Measurements from ENCODE around the gene SEMA3C. TPM values are rescaled to one million over a fixed set of nuclear protein-coding genes. Genes with fewer than 3 reads are reported as not detected.

The SEMA3C gene
- total RNA-seq, 2 experiments from 2014 or later = not detected

GRCh38 chr7:80731281-80731680 lies 187.6 kb downstream of the SEMA3C start:
- no peaks in the 10 kb centered on the region for H3K4me1 Mint-ChIP-seq
- ChIA-PET POLR2A (no interaction called here), CTCF (interaction anchor here (1.0 kb wide), 1 partner anchor 10 kb away, joined by 3 read pairs; no protein-coding TSS in a partner anchor)
- no peaks in the 10 kb centered on the region for H3K27me3 Mint-ChIP-seq
- ATAC-seq (no peak), DNase-seq (no peak)
- no peaks in the 10 kb centered on the region for H3K9me3 Mint-ChIP-seq (ENCODE audit: low read depth)
- intact Hi-C loops (cut with DNase I, micrococcal nuclease) = no loop called here
- no peaks in the 10 kb centered on the region for H3K36me3 Mint-ChIP-seq (ENCODE audit: low read depth)
- no peak overlapping the region for H3K27ac Mint-ChIP-seq
- no peak overlapping the region for H3K4me3 Mint-ChIP-seq

- no peak for DNase-seq
- H3K4me3 Mint-ChIP-seq = no peak overlapping the region
- H3K36me3 Mint-ChIP-seq (ENCODE audit: low read depth) = no peaks in the 10 kb centered on the region
- H3K4me1 Mint-ChIP-seq = no peaks in the 10 kb centered on the region
- H3K27me3 Mint-ChIP-seq = no peaks in the 10 kb centered on the region
- CTCF ChIA-PET = no interaction called here
- intact Hi-C loops (cut with DNase I, micrococcal nuclease) = no loop called here
- H3K27ac Mint-ChIP-seq = no peak overlapping the region
- no peaks in the 10 kb centered on the region for H3K9me3 Mint-ChIP-seq (ENCODE audit: low read depth)
- POLR2A ChIA-PET = no interaction called here
- no peak for ATAC-seq
Measured at GRCh38 chr7:80729591-80730320, 189.1 kb downstream of the SEMA3C start.

GRCh38 chr7:80726666-80727065 lies 192.2 kb downstream of the SEMA3C start:
- DNase-seq (no peak), ATAC-seq (no peak)
- intact Hi-C loops (cut with DNase I, micrococcal nuclease) = no loop called here
- Mint-ChIP-seq H3K27me3 (no peaks in the 10 kb centered on the region), H3K27ac (no peak overlapping the region), H3K36me3 (ENCODE audit: low read depth) (no peaks in the 10 kb centered on the region), H3K9me3 (ENCODE audit: low read depth) (no peaks in the 10 kb centered on the region), H3K4me1 (no peaks in the 10 kb centered on the region), H3K4me3 (no peak overlapping the region)
- ChIA-PET CTCF (no interaction called here), POLR2A (no interaction called here)

DNA sequence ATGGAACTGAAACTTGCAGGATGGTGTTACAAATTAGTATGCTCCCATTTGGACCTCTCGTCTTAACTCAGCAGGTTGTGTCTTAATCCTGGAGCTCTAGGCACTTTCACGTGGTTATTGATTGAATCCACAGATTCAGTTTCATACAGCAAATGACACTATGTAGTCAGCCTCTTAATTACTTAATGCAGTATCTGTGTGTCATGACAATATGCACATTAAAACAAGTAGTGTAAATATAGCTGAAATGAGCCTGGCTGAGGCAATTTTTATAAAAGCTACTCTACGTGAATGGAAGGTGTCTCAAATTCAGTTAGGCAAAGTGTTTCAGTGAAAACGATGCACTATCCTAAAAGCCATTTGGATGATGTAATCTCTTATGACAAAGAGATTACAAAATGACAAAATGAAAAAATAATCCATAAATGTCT lies 193.7 kb downstream of the SEMA3C start:
- intact Hi-C loops (cut with DNase I, micrococcal nuclease) = no loop called here
- Mint-ChIP-seq H3K4me3 (no peak overlapping the region), H3K9me3 (ENCODE audit: low read depth) (no peaks in the 10 kb centered on the region), H3K27ac (no peak overlapping the region), H3K4me1 (no peaks in the 10 kb centered on the region), H3K27me3 (no peaks in the 10 kb centered on the region), H3K36me3 (ENCODE audit: low read depth) (no peaks in the 10 kb centered on the region)
- CTCF ChIA-PET = no interaction called here
- POLR2A ChIA-PET = no interaction called here
- DNase-seq (no peak), ATAC-seq (no peak)

DNA sequence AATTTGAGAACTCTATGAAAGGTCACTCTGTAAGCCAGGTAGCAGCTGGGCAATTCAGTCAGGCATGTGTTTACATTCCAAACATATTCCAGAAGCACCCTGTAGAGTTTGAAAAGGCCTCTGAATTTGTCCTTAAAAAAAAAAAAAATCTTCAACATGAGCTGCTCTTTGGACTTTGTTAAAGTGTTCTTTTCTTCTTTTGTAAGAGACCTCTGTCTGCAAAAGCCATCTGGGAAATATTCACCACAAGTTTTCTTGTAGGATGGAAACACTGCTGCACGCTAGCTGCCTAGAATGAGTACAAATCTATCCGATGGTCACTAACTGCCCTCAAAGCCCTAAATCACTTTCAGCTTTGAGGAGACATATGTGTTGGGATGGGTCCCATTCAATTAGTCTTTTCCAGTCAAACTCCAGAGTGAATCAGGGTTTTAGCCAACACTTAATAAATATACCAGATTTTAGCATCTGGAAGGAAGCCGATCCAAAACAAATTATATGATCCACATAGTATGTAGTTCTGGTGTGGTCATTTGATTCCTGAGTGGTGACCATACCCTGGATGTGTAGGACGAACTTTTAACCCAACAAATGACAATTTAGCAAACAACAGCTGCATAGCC lies 194.5 kb downstream of the SEMA3C start:
- H3K4me1 Mint-ChIP-seq = no peaks in the 10 kb centered on the region
- ChIA-PET CTCF (interaction anchor here (0.8 kb wide), 1 partner anchor 66 kb away, joined by 3 read pairs; no protein-coding TSS in a partner anchor), POLR2A (no interaction called here)
- DNase-seq = no peak
- ATAC-seq = no peak
- no peak overlapping the region for H3K4me3 Mint-ChIP-seq
- intact Hi-C loops (cut with DNase I, micrococcal nuclease) = no loop called here
- H3K9me3 Mint-ChIP-seq (ENCODE audit: low read depth) = no peaks in the 10 kb centered on the region
- H3K36me3 Mint-ChIP-seq (ENCODE audit: low read depth) = no peaks in the 10 kb centered on the region
- H3K27ac Mint-ChIP-seq = no peak overlapping the region
- H3K27me3 Mint-ChIP-seq = no peaks in the 10 kb centered on the region

DNA sequence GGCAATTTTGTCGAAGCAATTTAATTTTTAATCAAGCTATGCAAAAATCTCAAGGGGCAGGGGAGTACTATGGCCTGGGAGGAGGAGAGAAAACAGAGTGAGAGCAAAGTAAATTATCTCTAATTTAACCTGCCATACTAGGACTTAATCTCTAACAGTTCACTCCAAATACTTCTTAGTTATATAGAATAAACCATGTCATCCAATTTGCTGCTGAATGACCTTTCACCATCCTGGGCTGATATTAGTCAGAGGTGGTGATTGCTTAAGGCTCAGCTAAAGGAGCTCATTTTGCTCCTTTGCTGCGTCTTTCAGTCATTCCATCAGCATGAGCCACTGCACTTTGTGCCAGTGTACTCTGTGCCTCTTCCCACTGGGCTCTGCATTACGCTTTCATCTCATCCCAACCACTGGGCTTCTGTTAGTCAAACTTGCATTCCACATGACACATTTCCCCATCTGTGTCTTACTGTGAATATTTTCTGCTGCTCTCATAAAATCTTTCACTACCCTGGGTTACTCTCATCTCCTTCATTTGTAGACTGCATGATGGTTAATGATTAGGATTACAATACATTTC lies 196.1 kb downstream of the SEMA3C start:
- Mint-ChIP-seq H3K4me3 (no peak overlapping the region), H3K27me3 (no peaks in the 10 kb centered on the region), H3K9me3 (ENCODE audit: low read depth) (no peaks in the 10 kb centered on the region), H3K36me3 (ENCODE audit: low read depth) (no peaks in the 10 kb centered on the region), H3K27ac (no peak overlapping the region), H3K4me1 (no peaks in the 10 kb centered on the region)
- no peak for ATAC-seq
- ChIA-PET POLR2A (no interaction called here), CTCF (interaction anchor here (0.6 kb wide), 1 partner anchor 26 kb away, joined by 3 read pairs; no protein-coding TSS in a partner anchor)
- no peak for DNase-seq
- intact Hi-C loops (cut with DNase I, micrococcal nuclease) = no loop called here

DNA sequence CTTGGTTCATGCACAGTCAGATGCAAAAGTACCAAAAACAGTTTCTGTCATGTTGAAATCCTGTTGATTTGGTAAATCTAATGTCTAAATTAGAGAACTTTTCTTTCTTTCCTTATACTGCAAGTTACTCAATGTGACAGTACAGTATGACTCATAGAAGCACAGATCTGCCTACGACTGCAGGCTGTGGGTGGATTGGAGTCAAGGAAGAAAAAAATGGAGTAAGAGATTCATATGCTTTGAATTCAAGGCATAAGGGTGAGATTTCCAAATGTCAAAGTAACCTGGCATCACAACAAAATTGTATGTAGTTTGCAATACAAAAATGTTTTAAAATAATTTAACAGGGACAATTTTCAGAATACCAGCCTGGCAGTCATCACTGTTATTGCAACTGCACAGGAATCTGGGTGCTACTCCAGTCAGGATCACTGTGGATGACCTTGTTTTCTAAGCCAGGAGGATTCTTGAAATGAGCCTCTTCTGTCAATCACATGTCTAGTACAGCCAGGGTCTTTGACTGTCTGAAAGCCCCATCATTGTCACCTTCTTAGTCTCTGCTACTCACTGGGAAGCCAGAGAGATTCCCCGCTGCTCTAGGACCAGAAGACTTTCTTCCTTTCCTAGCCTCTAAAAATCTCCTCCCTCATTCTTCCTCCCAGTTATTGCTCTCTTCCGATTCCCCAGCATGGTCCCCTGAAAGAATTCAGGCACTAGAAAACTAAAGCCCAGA lies 196.8 kb downstream of the SEMA3C start:
- Mint-ChIP-seq H3K4me3 (no peak overlapping the region), H3K27me3 (no peaks in the 10 kb centered on the region), H3K27ac (no peak overlapping the region), H3K36me3 (ENCODE audit: low read depth) (no peaks in the 10 kb centered on the region), H3K4me1 (no peaks in the 10 kb centered on the region), H3K9me3 (ENCODE audit: low read depth) (no peaks in the 10 kb centered on the region)
- intact Hi-C loops (cut with DNase I, micrococcal nuclease) = no loop called here
- DNase-seq (no peak), ATAC-seq (no peak)
- ChIA-PET POLR2A (no interaction called here), CTCF (no interaction called here)

DNA sequence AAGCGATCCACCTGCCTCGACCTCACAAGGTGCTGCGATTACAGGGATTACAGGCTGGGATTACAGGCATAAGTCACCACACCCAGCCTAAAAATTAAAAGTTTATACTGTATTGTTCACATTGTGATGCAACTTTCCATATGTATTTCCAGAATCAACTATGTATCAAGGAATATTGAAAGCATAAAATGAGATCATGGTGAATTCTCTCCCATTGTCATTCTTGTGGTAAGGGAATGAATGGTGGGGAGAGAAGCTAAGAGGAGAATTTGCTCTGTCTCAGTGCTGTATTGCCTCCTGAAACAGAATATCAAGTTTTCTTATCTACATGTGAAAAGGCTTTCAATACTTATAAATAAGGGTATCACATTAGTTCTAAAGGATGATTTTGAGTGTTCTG lies 198.7 kb downstream of the SEMA3C start:
- ChIA-PET CTCF (no interaction called here), POLR2A (no interaction called here)
- H3K27me3 Mint-ChIP-seq = no peaks in the 10 kb centered on the region
- ATAC-seq (no peak), DNase-seq (no peak)
- no peaks in the 10 kb centered on the region for H3K9me3 Mint-ChIP-seq (ENCODE audit: low read depth)
- no peak overlapping the region for H3K4me3 Mint-ChIP-seq
- intact Hi-C loops (cut with DNase I, micrococcal nuclease) = no loop called here
- no peaks in the 10 kb centered on the region for H3K36me3 Mint-ChIP-seq (ENCODE audit: low read depth)
- no peaks in the 10 kb centered on the region for H3K4me1 Mint-ChIP-seq
- no peak overlapping the region for H3K27ac Mint-ChIP-seq

- H3K4me1 Mint-ChIP-seq = no peaks in the 10 kb centered on the region
- POLR2A ChIA-PET = no interaction called here
- intact Hi-C loops (cut with DNase I, micrococcal nuclease) = no loop called here
Measured at GRCh38 chr7:80719261-80719660, 199.6 kb downstream of the SEMA3C start.

GRCh38 chr7:80711531-80711930 lies 207.3 kb downstream of the SEMA3C start:
- H3K4me3 Mint-ChIP-seq = no peak overlapping the region
- DNase-seq (no peak), ATAC-seq (no peak)
- H3K36me3 Mint-ChIP-seq (ENCODE audit: low read depth) = no peaks in the 10 kb centered on the region
- intact Hi-C loops (cut with DNase I, micrococcal nuclease) = no loop called here
- no peak overlapping the region for H3K27ac Mint-ChIP-seq
- CTCF ChIA-PET = no interaction called here
- POLR2A ChIA-PET = no interaction called here
- H3K4me1 Mint-ChIP-seq = no peaks in the 10 kb centered on the region
- no peaks in the 10 kb centered on the region for H3K27me3 Mint-ChIP-seq
- peaks cover 2% of the 10 kb centered on the region for H3K9me3 Mint-ChIP-seq (ENCODE audit: low read depth)

More at GRCh38 chr7:80719261-80719660, 199.6 kb downstream of the SEMA3C start:
- no peak overlapping the region for H3K27ac Mint-ChIP-seq
- CTCF ChIA-PET = no interaction called here
- no peaks in the 10 kb centered on the region for H3K9me3 Mint-ChIP-seq (ENCODE audit: low read depth)
- H3K27me3 Mint-ChIP-seq = no peaks in the 10 kb centered on the region
- no peak for DNase-seq
- no peak overlapping the region for H3K4me3 Mint-ChIP-seq
- H3K36me3 Mint-ChIP-seq (ENCODE audit: low read depth) = no peaks in the 10 kb centered on the region
- ATAC-seq = no peak

DNA sequence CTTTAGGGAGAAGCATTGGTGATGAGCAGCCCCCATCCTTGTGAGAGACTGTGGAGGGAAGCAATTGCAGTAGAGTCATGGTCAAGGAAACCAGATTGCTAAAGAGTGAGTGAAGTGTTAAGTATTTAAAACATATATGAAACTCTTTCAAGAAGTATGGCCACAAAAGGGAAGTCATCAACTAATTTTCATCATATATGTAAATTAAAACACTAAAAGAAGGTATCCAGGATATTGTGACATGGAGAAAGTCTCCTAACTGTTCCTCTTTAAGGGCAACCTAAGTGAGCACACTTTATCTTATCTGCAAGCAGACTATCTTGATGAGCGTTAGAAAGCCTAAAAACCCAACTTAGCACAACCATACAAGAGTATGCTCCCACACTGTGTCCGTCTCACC lies 210.7 kb downstream of the SEMA3C start:
- Mint-ChIP-seq H3K4me1 (no peaks in the 10 kb centered on the region), H3K27me3 (no peaks in the 10 kb centered on the region), H3K36me3 (ENCODE audit: low read depth) (no peaks in the 10 kb centered on the region), H3K27ac (no peak overlapping the region), H3K4me3 (no peak overlapping the region), H3K9me3 (ENCODE audit: low read depth) (peaks cover 2% of the 10 kb centered on the region)
- ATAC-seq (no peak), DNase-seq (no peak)
- POLR2A ChIA-PET = no interaction called here
- intact Hi-C loops (cut with DNase I, micrococcal nuclease) = no loop called here
- CTCF ChIA-PET = no interaction called here

DNA sequence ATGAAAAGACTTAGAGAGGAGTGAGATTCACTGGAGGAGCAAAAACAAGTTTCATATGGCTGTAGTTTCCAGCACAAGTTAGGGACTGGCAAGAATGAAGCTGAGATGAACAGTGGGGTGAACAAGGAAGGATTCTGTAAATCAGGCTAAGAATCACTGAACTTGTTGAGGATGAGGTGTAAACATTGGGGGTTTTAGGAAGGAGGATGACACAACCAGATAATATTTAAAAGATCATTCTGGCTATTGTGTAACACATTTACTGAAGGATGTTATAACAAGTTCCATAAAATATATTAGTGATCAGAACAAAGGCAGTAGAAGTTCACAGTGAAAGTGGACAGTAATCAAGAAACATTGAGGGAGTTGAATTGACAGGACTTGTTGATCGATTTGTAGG lies 211.5 kb downstream of the SEMA3C start:
- Mint-ChIP-seq H3K4me3 (no peak overlapping the region), H3K36me3 (ENCODE audit: low read depth) (no peaks in the 10 kb centered on the region), H3K9me3 (ENCODE audit: low read depth) (no peaks in the 10 kb centered on the region), H3K27me3 (no peaks in the 10 kb centered on the region), H3K4me1 (no peaks in the 10 kb centered on the region), H3K27ac (no peak overlapping the region)
- no peak for DNase-seq
- intact Hi-C loops (cut with DNase I, micrococcal nuclease) = no loop called here
- CTCF ChIA-PET = no interaction called here
- no peak for ATAC-seq
- POLR2A ChIA-PET = no interaction called here

Data from activated CD4-positive, alpha-beta T cell treated with anti-CD3 and anti-CD28 coated beads for 36 hours (primary cell).